OCI-LY7 (cell line): Measurements from ENCODE around the gene RAX. TPM values are rescaled to one million over a fixed set of nuclear protein-coding genes. Genes with fewer than 3 reads are reported as not detected.

ENCODE experiments used
- total RNA-seq, 2 experiments: library from RNA; depleted of rRNA in 1 of 2; stranded (reverse); fragments of >200 nt in 1 of 2; shearing (Covaris generic) in 1 of 2; gene quantifications; 2 replicates each; pipeline ENCODE4 v1.2.3, GENCODE V29; 2014 to 2022

RAX gene
- total RNA-seq, 2 experiments from 2014 or later: not detected

Other genes with a start within 250 kb of the RAX start
- 37.4 and 52.6 TPM in 2 replicates for gene SEC11C, start 133.6 kb downstream of the RAX start, total RNA-seq (2014; rRNA removed; shearing (Covaris generic))
- gene SEC11C, start 133.6 kb downstream of the RAX start, total RNA-seq (2022): 64.9 and 77.7 TPM in 2 replicates
- not detected in 2 replicates for gene GRP, start 53.3 kb downstream of the RAX start, total RNA-seq (2014; rRNA removed; shearing (Covaris generic))
- not detected in 2 replicates for gene GRP, start 53.3 kb downstream of the RAX start, total RNA-seq (2022)
- not detected in 2 replicates for gene CPLX4, start 45.2 kb upstream of the RAX start, total RNA-seq (2014; rRNA removed; shearing (Covaris generic))
- gene CPLX4, start 45.2 kb upstream of the RAX start, total RNA-seq (2022): not detected in 2 replicates
- 28.4 and 33.0 TPM in 2 replicates for gene LMAN1, start 85.8 kb upstream of the RAX start, total RNA-seq (2014; rRNA removed; shearing (Covaris generic))
- gene LMAN1, start 85.8 kb upstream of the RAX start, total RNA-seq (2022): 46.4 and 48.2 TPM in 2 replicates